ENCODE data around the gene TSPAN9. TPM values are rescaled to one million over a fixed set of nuclear protein-coding genes. Genes with fewer than 3 reads are reported as not detected.

Gene TSPAN9
- total and polyA plus RNA-seq, 11 donors: 70.0 to 387 (median 151) TPM

- DNase-seq: no peak
- H3K4me1 ChIP-seq: peaks cover 1 to 27% (median 13%) of the 10 kb centered on the region in 12 donors
Observed at GRCh38 chr12:3309805-3310204, 232.6 kb downstream of the TSPAN9 start.

DNA sequence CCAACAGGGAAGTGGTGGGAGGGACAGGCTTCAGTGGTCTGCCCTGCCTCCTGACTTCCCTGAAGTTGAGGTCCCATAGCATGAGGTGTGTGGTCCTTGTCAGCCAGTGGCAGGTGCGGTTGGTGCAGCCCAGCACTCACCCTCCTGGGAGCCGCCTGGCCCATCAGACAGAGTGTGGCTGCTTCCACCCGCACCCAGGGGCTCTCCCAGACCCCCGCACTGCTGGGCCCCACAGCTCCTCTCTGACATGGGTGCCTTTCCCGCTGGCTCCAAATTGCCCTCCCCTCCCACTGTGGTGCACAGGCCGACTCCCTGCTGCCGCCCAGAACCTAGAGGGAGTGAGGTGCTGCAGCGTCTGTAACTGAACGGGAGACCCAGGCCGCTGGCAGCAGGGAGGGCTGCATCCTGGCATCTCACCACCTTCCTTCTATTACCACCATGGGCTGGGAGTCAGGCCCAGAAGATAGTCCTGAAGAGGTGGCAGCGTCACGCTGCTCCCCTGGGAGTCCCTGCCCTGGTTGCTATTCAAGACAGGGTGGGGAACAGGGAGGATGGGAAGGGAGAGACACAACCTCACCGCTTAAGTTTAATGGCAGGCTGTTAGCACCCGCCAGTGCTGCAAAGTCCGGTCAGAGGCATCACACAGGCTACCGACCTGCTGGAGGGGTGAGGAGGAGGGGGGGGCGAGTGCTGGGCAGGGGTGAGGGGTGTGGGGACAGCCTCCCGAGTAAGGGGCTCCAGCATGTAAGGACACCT, 233.3 kb downstream of the TSPAN9 start:
- 89 to 94% (median 92%) methylated on average over 17 to 18 of the region's 18 CpGs for WGBS, 4 donors
- intact Hi-C loops (cut with DNase I): loop anchor here in 2 of 10 donors (5.0 to 10.0 kb wide), 2 partner anchors 344 to 372 kb away; no protein-coding TSS in a partner anchor
- Histone ChIP-seq H3K9me3 (no peaks in the 10 kb centered on the region), H3K27ac (no peak overlapping the region), H3K27me3 (peaks cover 0 to 3% (median 0%) of the 10 kb centered on the region in 9 donors), H3K4me3 (no peak overlapping the region), H3K4me1 (peaks cover 3 to 33% (median 20%) of the 10 kb centered on the region in 12 donors), H3K36me3 (no peaks in the 10 kb centered on the region)
- TF ChIP-seq, protein P1, sequence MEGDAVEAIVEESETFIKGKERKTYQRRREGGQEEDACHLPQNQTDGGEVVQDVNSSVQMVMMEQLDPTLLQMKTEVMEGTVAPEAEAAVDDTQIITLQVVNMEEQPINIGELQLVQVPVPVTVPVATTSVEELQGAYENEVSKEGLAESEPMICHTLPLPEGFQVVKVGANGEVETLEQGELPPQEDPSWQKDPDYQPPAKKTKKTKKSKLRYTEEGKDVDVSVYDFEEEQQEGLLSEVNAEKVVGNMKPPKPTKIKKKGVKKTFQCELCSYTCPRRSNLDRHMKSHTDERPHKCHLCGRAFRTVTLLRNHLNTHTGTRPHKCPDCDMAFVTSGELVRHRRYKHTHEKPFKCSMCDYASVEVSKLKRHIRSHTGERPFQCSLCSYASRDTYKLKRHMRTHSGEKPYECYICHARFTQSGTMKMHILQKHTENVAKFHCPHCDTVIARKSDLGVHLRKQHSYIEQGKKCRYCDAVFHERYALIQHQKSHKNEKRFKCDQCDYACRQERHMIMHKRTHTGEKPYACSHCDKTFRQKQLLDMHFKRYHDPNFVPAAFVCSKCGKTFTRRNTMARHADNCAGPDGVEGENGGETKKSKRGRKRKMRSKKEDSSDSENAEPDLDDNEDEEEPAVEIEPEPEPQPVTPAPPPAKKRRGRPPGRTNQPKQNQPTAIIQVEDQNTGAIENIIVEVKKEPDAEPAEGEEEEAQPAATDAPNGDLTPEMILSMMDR (IDR thresholded peaks at IDR 0.05): no peak
- DNase-seq: no peak
- no peak for ATAC-seq

More at GRCh38 chr12:3309805-3310204, 232.6 kb downstream of the TSPAN9 start:
- H3K27me3 ChIP-seq: peaks cover 0 to 3% (median 0%) of the 10 kb centered on the region in 9 donors
- intact Hi-C loops (cut with DNase I): loop anchor here in 8 of 10 donors (5.0 to 10.0 kb wide), 7 partner anchors 145 to 467 kb away; no protein-coding TSS in a partner anchor
- no peaks in the 10 kb centered on the region for H3K9me3 ChIP-seq
- H3K27ac ChIP-seq: no peak overlapping the region
- no peak overlapping the region for H3K4me3 ChIP-seq
- no peak for ATAC-seq
- WGBS, 4 donors: 94 to 97% (median 95%) methylated on average over 9 of the region's 9 CpGs
- H3K36me3 ChIP-seq: no peaks in the 10 kb centered on the region
- TF ChIP-seq POLR2A (IDR thresholded peaks at IDR 0.05): no peak
- TF ChIP-seq, protein P1 (IDR thresholded peaks at IDR 0.05): no peak

DNA sequence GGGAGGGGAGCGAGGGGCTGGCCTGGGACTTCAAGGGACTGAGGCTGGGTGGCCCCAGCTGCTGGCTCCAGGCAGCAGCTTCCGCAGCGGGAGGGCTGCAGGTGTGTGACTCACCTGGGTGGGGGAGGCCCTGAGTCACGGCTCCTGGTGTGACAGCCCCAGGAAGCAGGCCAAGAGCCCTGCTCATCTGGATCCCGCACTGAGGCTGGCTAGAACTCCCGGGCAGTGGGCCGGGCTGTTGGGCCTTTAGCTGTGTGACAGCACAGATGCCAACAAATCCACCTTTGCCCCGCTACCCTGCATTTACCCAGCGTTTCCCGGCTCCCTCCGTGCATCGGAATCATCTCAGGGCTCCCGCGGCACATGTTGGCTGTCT, 233.8 kb downstream of the TSPAN9 start:
- no peaks in the 10 kb centered on the region for H3K9me3 ChIP-seq
- H3K27ac ChIP-seq: no peak overlapping the region
- TF ChIP-seq, protein P1 (IDR thresholded peaks at IDR 0.05): no peak
- no peak for TF ChIP-seq POLR2A (IDR thresholded peaks at IDR 0.05)
- H3K4me3 ChIP-seq: no peak overlapping the region
- H3K36me3 ChIP-seq: no peaks in the 10 kb centered on the region
- peaks cover 0 to 3% (median 0%) of the 10 kb centered on the region in 9 donors for H3K27me3 ChIP-seq
- 92 to 95% (median 93%) methylated on average over 11 to 14 of the region's 14 CpGs for WGBS, 4 donors
- no peak for DNase-seq
- intact Hi-C loops (cut with DNase I): loop anchor here in 2 of 10 donors (5.0 to 10.0 kb wide), 2 partner anchors 344 to 371 kb away; no protein-coding TSS in a partner anchor
- H3K4me1 ChIP-seq: peaks cover 3 to 37% (median 23%) of the 10 kb centered on the region in 12 donors
- no peak for ATAC-seq

- WGBS, 4 donors: 88 to 93% (median 91%) methylated on average over 13 to 14 of the region's 14 CpGs
- TF ChIP-seq POLR2A (IDR thresholded peaks at IDR 0.05): no peak
- TF ChIP-seq, protein P1 (IDR thresholded peaks at IDR 0.05): no peak
- no peak overlapping the region for H3K4me3 ChIP-seq
- H3K27ac ChIP-seq: no peak overlapping the region
- intact Hi-C loops (cut with DNase I): loop anchor here in 2 of 10 donors (5.0 to 10.0 kb wide), 2 partner anchors 343 to 371 kb away; no protein-coding TSS in a partner anchor
- no peak for DNase-seq
- peaks cover 0 to 3% (median 0%) of the 10 kb centered on the region in 9 donors for H3K27me3 ChIP-seq
- ATAC-seq: no peak
- H3K9me3 ChIP-seq: no peaks in the 10 kb centered on the region
- H3K36me3 ChIP-seq: no peaks in the 10 kb centered on the region
- peaks cover 3 to 37% (median 24%) of the 10 kb centered on the region in 12 donors for H3K4me1 ChIP-seq
Observed at GRCh38 chr12:3311491-3312103, 234.4 kb downstream of the TSPAN9 start.

All from heart left ventricle (tissue), 16 donors.